Breast epithelium (tissue), 3 donors: ENCODE results near the gene PSMD8.

Experiments
- CTCF ChIP-seq, 3 donors: fragments of 450-650 bp; IDR thresholded peaks; one replicate each; pipeline ENCODE4 v1.5.1; 2016 to 2017; ENCODE audit warnings: antibody characterized with exemption in 3 of 3, mild to moderate bottlenecking in 3 of 3, moderate library complexity in 3 of 3
- POLR2A ChIP-seq: fragments of 450-650 bp; IDR thresholded peaks from one replicate; pipeline ENCODE4 v1.6.1; 2016; ENCODE audit warnings: antibody characterized with exemption, mild to moderate bottlenecking, moderate library complexity

- TF ChIP-seq CTCF (IDR thresholded peaks at IDR 0.05) (no peak), POLR2A (no peak)
Observed at GRCh38 chr19:38346837-38347236, 27.5 kb upstream of the PSMD8 start.
